Chondrocyte (in vitro differentiated cells): ENCODE results near the gene LEFTY2. TPM values are rescaled to one million over a fixed set of nuclear protein-coding genes. Genes with fewer than 3 reads are reported as not detected.
A peak's percentile ranks its signal among the peaks of the same experiment; 100 is the strongest.
"Not testable (repeated sequence)": the region's sequence is repeated elsewhere in the genome, so short reads cannot be mapped to it uniquely, and the experiment has no call there.

ENCODE experiments used
- DNase-seq: peaks from one replicate; pipeline ENCODE4 v3.0.0; 2021; ENCODE audit warnings: mixed read lengths, low spot score
- H3K27ac Mint-ChIP-seq: one replicate; pipeline ENCODE4 v1.8.0; 2021; ENCODE audit warnings: mild to moderate bottlenecking, moderate library complexity, mixed read lengths; ENCODE audit not compliant: unreplicated experiment
- H3K27me3 Mint-ChIP-seq: 2 replicates; pipeline ENCODE4 v1.8.0; 2021; ENCODE audit warnings: low read depth, mixed read lengths
- H3K36me3 Mint-ChIP-seq: 2 replicates; pipeline ENCODE4 v1.8.0; 2021; ENCODE audit warnings: low read depth, mixed read lengths
- H3K4me1 Mint-ChIP-seq: 2 replicates; pipeline ENCODE4 v1.8.0; 2021; ENCODE audit warnings: low read depth, mild to moderate bottlenecking, mixed read lengths
- H3K4me3 Mint-ChIP-seq: one replicate; pipeline ENCODE4 v1.8.0; 2021; ENCODE audit warnings: mild to moderate bottlenecking, moderate library complexity, mixed read lengths; ENCODE audit not compliant: unreplicated experiment
- H3K9me3 Mint-ChIP-seq: 2 replicates; pipeline ENCODE4 v1.8.0; 2021; ENCODE audit warnings: low read depth, mixed read lengths
- total RNA-seq: library from RNA; stranded (reverse); gene quantifications from 3 replicates; pipeline ENCODE4 v1.2.1, GENCODE V29; 2021
- TF ChIP-seq, protein P1 (sequence below): fragments of 200-600 bp; sonication (generic); IDR thresholded peaks from 2 replicates; pipeline ENCODE4 v1.5.0; 2021; ENCODE audit warnings: antibody characterized with exemption, mild to moderate bottlenecking, moderate library complexity

LEFTY2 gene
- total RNA-seq, 1 donor from 2014 or later, result 39.6 TPM

DNA sequence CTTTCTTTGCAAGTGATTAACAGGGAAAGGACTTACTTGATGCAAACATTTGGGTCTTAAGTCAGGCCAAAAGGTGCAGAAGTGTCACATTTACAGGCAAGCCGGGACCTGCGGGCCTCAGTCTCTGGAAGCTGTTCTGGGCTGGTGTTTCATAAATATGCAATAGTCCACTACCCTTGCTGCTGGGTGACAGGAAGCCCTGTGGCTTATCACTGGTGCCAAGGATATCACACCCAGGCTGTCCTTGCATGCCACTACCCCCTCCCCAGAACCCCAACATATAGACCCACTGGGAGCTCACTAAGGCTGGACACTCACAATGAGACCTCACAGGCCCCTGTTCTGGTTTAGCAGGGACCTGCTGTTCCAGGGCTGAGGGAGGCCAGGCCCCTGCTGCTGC, 3.4 kb upstream of the LEFTY2 start:
- DNase-seq, result no peak
- Mint-ChIP-seq H3K9me3 (no peaks in the 10 kb centered on the region), H3K36me3 (no peaks in the 10 kb centered on the region), H3K27ac (no peak overlapping the region), H3K4me3 (no peak overlapping the region), H3K4me1 (peaks cover 28% of the 10 kb centered on the region), H3K27me3 (peaks cover 19% of the 10 kb centered on the region)
- TF ChIP-seq, protein P1, sequence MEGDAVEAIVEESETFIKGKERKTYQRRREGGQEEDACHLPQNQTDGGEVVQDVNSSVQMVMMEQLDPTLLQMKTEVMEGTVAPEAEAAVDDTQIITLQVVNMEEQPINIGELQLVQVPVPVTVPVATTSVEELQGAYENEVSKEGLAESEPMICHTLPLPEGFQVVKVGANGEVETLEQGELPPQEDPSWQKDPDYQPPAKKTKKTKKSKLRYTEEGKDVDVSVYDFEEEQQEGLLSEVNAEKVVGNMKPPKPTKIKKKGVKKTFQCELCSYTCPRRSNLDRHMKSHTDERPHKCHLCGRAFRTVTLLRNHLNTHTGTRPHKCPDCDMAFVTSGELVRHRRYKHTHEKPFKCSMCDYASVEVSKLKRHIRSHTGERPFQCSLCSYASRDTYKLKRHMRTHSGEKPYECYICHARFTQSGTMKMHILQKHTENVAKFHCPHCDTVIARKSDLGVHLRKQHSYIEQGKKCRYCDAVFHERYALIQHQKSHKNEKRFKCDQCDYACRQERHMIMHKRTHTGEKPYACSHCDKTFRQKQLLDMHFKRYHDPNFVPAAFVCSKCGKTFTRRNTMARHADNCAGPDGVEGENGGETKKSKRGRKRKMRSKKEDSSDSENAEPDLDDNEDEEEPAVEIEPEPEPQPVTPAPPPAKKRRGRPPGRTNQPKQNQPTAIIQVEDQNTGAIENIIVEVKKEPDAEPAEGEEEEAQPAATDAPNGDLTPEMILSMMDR, result no peak

DNA sequence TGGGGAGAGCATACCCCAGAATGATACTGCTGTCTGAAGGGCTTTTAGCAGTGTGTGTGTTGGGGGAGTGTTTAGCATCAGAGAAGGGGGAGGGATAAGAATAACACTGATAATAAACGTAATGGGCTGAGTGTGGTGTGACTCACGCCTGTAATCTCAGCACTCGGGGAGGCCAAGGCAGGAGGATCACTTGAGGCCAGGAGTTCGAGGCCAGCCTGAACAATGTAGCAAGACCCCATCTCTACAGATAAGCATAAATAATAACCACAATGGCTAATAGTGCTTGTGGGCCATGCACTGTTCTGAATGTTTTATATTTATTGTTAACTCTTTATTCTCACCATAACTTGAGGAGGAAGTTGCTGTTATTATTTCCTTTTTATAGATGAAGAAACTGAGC, 2.6 kb upstream of the LEFTY2 start:
- Mint-ChIP-seq H3K27ac (no peak overlapping the region), H3K36me3 (no peaks in the 10 kb centered on the region), H3K9me3 (no peaks in the 10 kb centered on the region), H3K4me3 (no peak overlapping the region), H3K4me1 (peaks cover 28% of the 10 kb centered on the region), H3K27me3 (peaks cover 11% of the 10 kb centered on the region)
- TF ChIP-seq, protein P1, result no peak
- no peak for DNase-seq

DNA sequence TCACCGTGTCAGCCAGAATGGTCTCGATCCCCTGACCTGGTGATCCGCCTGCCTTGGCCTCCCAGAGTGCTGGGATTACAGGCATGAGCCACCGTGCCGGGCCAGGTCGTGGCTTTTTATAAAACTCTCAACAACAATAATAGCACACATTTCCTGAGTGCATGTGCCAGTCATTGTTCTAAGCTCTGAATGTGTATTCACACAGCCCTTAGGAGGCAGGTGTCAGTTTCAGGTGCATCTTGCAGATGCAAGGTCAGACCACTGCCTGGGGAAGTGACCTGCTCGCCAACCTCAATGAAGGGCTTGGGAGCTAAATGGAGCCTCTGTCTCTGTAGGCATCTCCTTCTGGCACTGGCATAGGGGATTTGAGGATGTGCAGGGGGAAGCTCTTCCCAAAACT, 1.6 kb upstream of the LEFTY2 start:
- TF ChIP-seq, protein P1, result no peak
- Mint-ChIP-seq H3K27me3 (peaks cover 6% of the 10 kb centered on the region), H3K27ac (no peak overlapping the region)

DNA sequence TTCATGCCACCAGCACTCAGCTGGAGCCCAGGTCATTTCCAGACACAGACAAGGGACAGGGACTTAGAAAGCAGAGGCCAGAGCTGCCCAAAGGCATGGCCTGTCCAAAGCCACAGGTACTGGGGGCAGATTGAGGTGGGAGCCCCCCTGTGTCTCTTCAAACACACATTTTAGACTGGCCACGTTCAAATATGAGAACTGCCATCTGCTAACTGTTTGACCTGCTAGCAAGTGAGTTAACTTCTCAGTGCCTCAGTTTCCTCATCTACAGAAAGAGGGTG, 862 bp upstream of the LEFTY2 start:
- Mint-ChIP-seq H3K4me1 (peaks cover 32% of the 10 kb centered on the region), H3K4me3 (no peak overlapping the region), H3K27ac (peak overlapping the region; percentile 53), H3K36me3 (no peaks in the 10 kb centered on the region), H3K27me3 (peaks cover 1% of the 10 kb centered on the region), H3K9me3 (no peaks in the 10 kb centered on the region)
- TF ChIP-seq, protein P1, result no peak
- DNase-seq, result no peak

More for the DNA sequence above, 1.6 kb upstream of the LEFTY2 start:
- no peak overlapping the region for H3K4me3 Mint-ChIP-seq
- no peaks in the 10 kb centered on the region for H3K36me3 Mint-ChIP-seq
- no peaks in the 10 kb centered on the region for H3K9me3 Mint-ChIP-seq
- H3K4me1 Mint-ChIP-seq, result peaks cover 28% of the 10 kb centered on the region
- DNase-seq, result no peak

DNA sequence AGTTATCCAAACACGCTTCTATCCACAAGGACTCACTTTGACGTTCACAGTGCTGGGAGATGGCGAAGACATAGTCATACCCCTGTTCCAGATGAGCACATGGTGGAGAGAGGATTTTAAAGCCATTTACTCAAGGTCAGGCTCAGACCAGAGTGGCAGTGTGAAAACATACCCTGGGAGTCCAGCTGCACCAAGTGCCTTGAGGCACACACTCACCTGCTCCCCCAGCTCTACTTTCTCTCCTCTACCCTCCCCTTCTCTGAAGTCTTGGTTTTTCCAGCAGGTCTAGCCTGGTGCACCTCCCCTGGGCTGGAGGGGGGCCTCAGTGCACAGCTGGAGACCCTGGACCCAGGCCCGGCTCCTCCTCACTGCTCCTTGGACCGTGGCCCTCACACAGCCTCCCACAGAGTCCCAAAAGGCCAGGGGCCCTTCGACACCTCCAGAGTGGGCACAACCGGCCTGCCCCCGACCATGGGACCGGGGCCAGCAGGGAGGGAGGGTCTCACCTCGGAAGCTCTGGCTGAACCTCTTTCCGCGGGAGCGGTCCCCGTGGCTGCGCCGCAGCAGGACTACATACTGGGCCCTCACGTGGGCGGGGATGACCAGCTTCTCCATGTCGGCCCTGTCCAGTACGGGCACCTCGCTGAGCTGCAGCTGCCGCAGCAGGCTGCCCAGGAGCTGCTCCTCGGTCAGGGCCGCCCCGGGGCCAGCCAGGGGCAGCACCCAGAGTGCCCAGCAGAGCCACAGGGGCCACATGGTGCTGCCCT, 452 bp downstream of the LEFTY2 start:
- Mint-ChIP-seq H3K4me1 (peaks cover 41% of the 10 kb centered on the region), H3K4me3 (peak overlapping the region; percentile 12), H3K27ac (no peak overlapping the region), H3K9me3 (no peaks in the 10 kb centered on the region), H3K36me3 (no peaks in the 10 kb centered on the region), H3K27me3 (no peaks in the 10 kb centered on the region)
- no peak for DNase-seq
- TF ChIP-seq, protein P1, result no peak

DNA sequence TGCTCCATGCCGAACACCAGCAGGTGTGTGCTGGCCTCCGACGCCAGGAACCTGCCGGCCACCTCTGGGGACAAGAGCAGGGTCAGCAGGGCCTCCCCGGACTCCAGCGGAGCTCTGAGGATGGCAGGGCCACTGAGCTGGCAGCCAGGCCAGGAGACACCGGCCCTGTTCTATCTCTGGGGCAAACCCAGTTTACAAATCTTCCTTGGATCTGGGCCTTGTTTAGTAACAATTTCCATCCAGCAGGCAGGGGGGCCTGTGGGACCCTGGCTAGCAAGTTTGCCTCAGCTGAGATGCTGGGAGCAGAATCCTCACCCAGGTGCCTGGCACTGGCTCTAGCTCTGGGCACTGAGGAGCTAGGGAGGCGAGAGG, 1.1 kb downstream of the LEFTY2 start:
- not testable (repeated sequence) for H3K9me3 Mint-ChIP-seq, DNase-seq, H3K36me3 Mint-ChIP-seq, H3K27ac Mint-ChIP-seq, H3K27me3 Mint-ChIP-seq
- Mint-ChIP-seq H3K4me1 (peaks cover 41% of the 10 kb centered on the region), H3K4me3 (peak overlapping the region; percentile 12)

DNA sequence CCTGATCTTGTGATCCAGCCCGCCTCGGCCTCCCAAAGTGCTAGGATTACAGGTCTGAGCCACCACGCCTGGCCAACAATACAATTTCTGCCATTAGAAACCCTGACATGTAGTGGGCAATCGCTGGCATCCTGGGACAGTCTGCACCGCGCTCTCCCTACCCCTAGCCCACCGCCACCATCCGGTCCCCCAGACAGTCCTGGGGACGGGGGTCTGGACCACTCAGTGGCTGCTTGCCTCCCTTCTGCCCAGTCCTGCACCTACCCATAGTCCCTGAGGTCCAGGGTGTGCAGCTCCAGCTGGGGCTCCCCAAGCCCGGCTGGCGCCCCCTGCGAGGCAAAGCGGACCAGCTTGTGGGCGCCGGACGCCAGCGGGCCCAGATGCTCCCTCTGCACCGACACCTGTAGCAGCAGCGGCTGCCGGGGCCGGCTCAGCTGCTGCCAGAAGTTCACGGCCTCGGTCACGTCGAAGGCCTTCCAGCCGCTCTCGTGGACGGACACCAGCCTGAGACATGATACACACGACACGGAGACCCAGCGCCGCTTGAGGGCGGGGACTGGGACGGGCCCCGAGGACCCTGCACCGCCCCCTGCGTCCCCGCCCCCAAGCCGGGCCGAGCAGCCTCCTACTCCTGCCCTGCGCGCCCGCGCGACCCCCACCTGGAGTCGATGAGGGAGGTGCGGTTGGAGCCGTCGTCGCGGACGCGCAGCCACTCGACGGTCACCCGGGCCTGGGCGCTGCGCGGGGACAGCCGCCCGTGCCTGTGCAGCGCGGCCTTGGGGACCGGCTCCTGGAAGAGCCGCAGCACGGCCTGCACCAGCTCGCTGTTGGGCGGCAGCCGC, 1.7 kb downstream of the LEFTY2 start:
- H3K4me3 Mint-ChIP-seq, H3K9me3 Mint-ChIP-seq, DNase-seq, H3K27ac Mint-ChIP-seq, H3K27me3 Mint-ChIP-seq, H3K36me3 Mint-ChIP-seq: not testable (repeated sequence)
- peaks cover 41% of the 10 kb centered on the region for H3K4me1 Mint-ChIP-seq
